Mesendoderm (in vitro differentiated cells): ENCODE measurements around the gene INPPL1.

ENCODE experiments used
- DNase-seq: peaks from one replicate; pipeline ENCODE4 v3.0.0; 2013
- H2AK5ac ChIP-seq: 2 replicates; pipeline ENCODE4 v1.6.1; 2013; ENCODE audit warnings: low read length, inconsistent platforms
- H2BK120ac ChIP-seq: 2 replicates; pipeline ENCODE4 v1.6.1; 2013; ENCODE audit warnings: low read depth, mild to moderate bottlenecking, low read length, moderate library complexity, mixed read lengths
- H2BK15ac ChIP-seq: replicated peaks from 2 replicates; pipeline ENCODE4 v1.6.1; 2013; ENCODE audit warnings: low read depth, mild to moderate bottlenecking, moderate library complexity
- H2BK5ac ChIP-seq: 2 replicates; pipeline ENCODE4 v1.6.1; 2013; ENCODE audit warnings: low read length, inconsistent platforms
- H3K18ac ChIP-seq: 2 replicates; pipeline ENCODE4 v1.6.1; 2013; ENCODE audit warnings: mild to moderate bottlenecking, low read length, mixed read lengths
- H3K23ac ChIP-seq: one replicate; pipeline ENCODE4 v1.6.1; 2013; ENCODE audit warnings: low read length
- H3K27ac ChIP-seq: 2 replicates; pipeline ENCODE4 v1.5.1; 2013; ENCODE audit warnings: low read depth, mild to moderate bottlenecking, inconsistent platforms, low read length, moderate library complexity
- H3K27me3 ChIP-seq: 2 replicates; pipeline ENCODE4 v1.6.1; 2013; ENCODE audit warnings: low read length, control low read depth, mild to moderate bottlenecking, inconsistent platforms; ENCODE audit not compliant: insufficient read depth, poor library complexity
- H3K36me3 ChIP-seq: 2 replicates; pipeline ENCODE4 v1.6.1; 2013; ENCODE audit warnings: low read length, inconsistent platforms; ENCODE audit not compliant: control insufficient read depth, insufficient read depth
- H3K4ac ChIP-seq: one replicate; pipeline ENCODE4 v1.6.1; 2013; ENCODE audit warnings: low read depth, mild to moderate bottlenecking, low read length, moderate library complexity
- H3K4me1 ChIP-seq: 2 replicates; pipeline ENCODE4 v1.6.1; 2013; ENCODE audit warnings: low read depth, low read length, inconsistent platforms; ENCODE audit not compliant: control insufficient read depth
- H3K4me2 ChIP-seq: 2 replicates; pipeline ENCODE4 v1.6.1; 2013; ENCODE audit warnings: low read length
- H3K4me3 ChIP-seq: 2 replicates; pipeline ENCODE4 v1.5.1; 2013; ENCODE audit warnings: mild to moderate bottlenecking, low read length
- H3K56ac ChIP-seq: one replicate; pipeline ENCODE4 v1.6.1; 2013; ENCODE audit warnings: low read length
- H3K79me1 ChIP-seq: 2 replicates; pipeline ENCODE4 v1.6.1; 2013; ENCODE audit warnings: low read length, inconsistent platforms
- H3K79me2 ChIP-seq: 2 replicates; pipeline ENCODE4 v1.6.1; 2013; ENCODE audit warnings: mild to moderate bottlenecking, low read length; ENCODE audit not compliant: control insufficient read depth, insufficient read depth
- H3K9ac ChIP-seq: 2 replicates; pipeline ENCODE4 v1.6.1; 2013; ENCODE audit warnings: low read length, inconsistent platforms
- H4K5ac ChIP-seq: one replicate; pipeline ENCODE4 v1.6.1; 2013; ENCODE audit warnings: low read length
- H4K8ac ChIP-seq: one replicate; pipeline ENCODE4 v1.6.1; 2013; ENCODE audit warnings: low read depth, mild to moderate bottlenecking, control low read depth, low read length, moderate library complexity
- WGBS: extraction: QIAGEN DNeasy Blood & Tissue Kit; methylation state at CpG from one replicate; pipeline ENCODE4 v1.1.7; 2013; ENCODE audit warnings: low lambda C conversion rate, missing lambda C conversion rate; ENCODE audit not compliant: insufficient coverage; ENCODE audit errors: extremely low coverage; 5-methylcytosine and 5-hydroxymethylcytosine counted together

Gene INPPL1

GRCh38 chr11:72242141-72242540 is 17.6 kb downstream of the INPPL1 start:
- no peak overlapping the region for H2BK120ac ChIP-seq
- H4K5ac ChIP-seq, result no peak overlapping the region
- no peaks in the 10 kb centered on the region for H3K36me3 ChIP-seq
- no peak overlapping the region for H3K4me2 ChIP-seq
- H2AK5ac ChIP-seq, result no peak overlapping the region
- no peak overlapping the region for H3K4me3 ChIP-seq
- no peak overlapping the region for H4K8ac ChIP-seq
- no peaks in the 10 kb centered on the region for H3K79me2 ChIP-seq
- no peak overlapping the region for H3K27ac ChIP-seq
- peaks cover 12% of the 10 kb centered on the region for H3K4me1 ChIP-seq
- no peak overlapping the region for H3K18ac ChIP-seq
- no CpG with 5 or more reads among the region's 2 CpGs for WGBS
- no peak overlapping the region for H3K56ac ChIP-seq
- DNase-seq, result no peak
- no peaks in the 10 kb centered on the region for H3K79me1 ChIP-seq
- H3K9ac ChIP-seq, result no peak overlapping the region
- no peak overlapping the region for H3K4ac ChIP-seq
- H3K27me3 ChIP-seq, result peaks cover 49% of the 10 kb centered on the region
- H2BK15ac ChIP-seq, result no peak overlapping the region
- no peak overlapping the region for H2BK5ac ChIP-seq
- H3K23ac ChIP-seq, result no peak overlapping the region

GRCh38 chr11:72243173-72244059 is 18.8 kb downstream of the INPPL1 start:
- no peak overlapping the region for H3K4ac ChIP-seq
- no peak overlapping the region for H3K4me3 ChIP-seq
- H2BK120ac ChIP-seq, result no peak overlapping the region
- H3K9ac ChIP-seq, result no peak overlapping the region
- H3K79me1 ChIP-seq, result no peaks in the 10 kb centered on the region
- H4K8ac ChIP-seq, result no peak overlapping the region
- H4K5ac ChIP-seq, result no peak overlapping the region
- no peak overlapping the region for H2BK5ac ChIP-seq
- H3K4me2 ChIP-seq, result peak overlapping the region; percentile 26
- no CpG with 5 or more reads among the region's 58 CpGs for WGBS
- H3K27ac ChIP-seq, result no peak overlapping the region
- peak overlapping the region; percentile 54 for H3K56ac ChIP-seq
- H3K23ac ChIP-seq, result no peak overlapping the region
- no peak for DNase-seq
- no peak overlapping the region for H2AK5ac ChIP-seq
- peaks cover 11% of the 10 kb centered on the region for H3K4me1 ChIP-seq
- peaks cover 50% of the 10 kb centered on the region for H3K27me3 ChIP-seq
- H3K18ac ChIP-seq, result peak overlapping the region; percentile 10
- no peaks in the 10 kb centered on the region for H3K36me3 ChIP-seq
- H2BK15ac ChIP-seq, result no peak overlapping the region
- H3K79me2 ChIP-seq, result no peaks in the 10 kb centered on the region

- peak within 1 kb of the TSS; percentile 65 for H3K56ac ChIP-seq
- peak within 1 kb of the TSS; percentile 53 for H3K4me3 ChIP-seq
- H2BK120ac ChIP-seq, result no peak within 1 kb of the TSS
- no peak for DNase-seq
- H3K79me2 ChIP-seq, result no peaks in the 10 kb centered on the region
- no peak within 1 kb of the TSS for H3K4ac ChIP-seq
- peak within 1 kb of the TSS; percentile 91 for H3K4me2 ChIP-seq
- no peak within 1 kb of the TSS for H4K5ac ChIP-seq
- no peaks in the 10 kb centered on the region for H3K79me1 ChIP-seq
- no peak within 1 kb of the TSS for H2AK5ac ChIP-seq
- peaks cover 50% of the 10 kb centered on the region for H3K27me3 ChIP-seq
- H2BK15ac ChIP-seq, result no peak within 1 kb of the TSS
- peak within 1 kb of the TSS; percentile 11 for H3K9ac ChIP-seq
- no peaks in the 10 kb centered on the region for H3K36me3 ChIP-seq
- H3K27ac ChIP-seq, result no peak within 1 kb of the TSS
- H3K4me1 ChIP-seq, result peaks cover 10% of the 10 kb centered on the region
- peak within 1 kb of the TSS; percentile 10 for H3K18ac ChIP-seq
- H4K8ac ChIP-seq, result no peak within 1 kb of the TSS
- H3K23ac ChIP-seq, result no peak within 1 kb of the TSS
- WGBS, result no CpG with 5 or more reads among the region's 37 CpGs
- H2BK5ac ChIP-seq, result no peak within 1 kb of the TSS
Observed at GRCh38 chr11:72244060-72244360, 19.4 kb downstream of the INPPL1 start, which contains the start of gene PHOX2A. Gene PHOX2A (minus strand): TSS chr11:72244176. CDS start chr11:72244004, 172 bp downstream.

GRCh38 chr11:72244361-72245262 is 20.0 kb downstream of the INPPL1 start:
- WGBS, result no CpG with 5 or more reads among the region's 46 CpGs
- peak overlapping the region; percentile 91 for H3K4me2 ChIP-seq

GRCh38 chr11:72245263-72245816 is 20.8 kb downstream of the INPPL1 start:
- Histone ChIP-seq H4K5ac (no peak overlapping the region), H4K8ac (no peak overlapping the region), H3K79me1 (no peaks in the 10 kb centered on the region), H3K27me3 (peaks cover 46% of the 10 kb centered on the region), H2BK15ac (no peak overlapping the region), H3K36me3 (no peaks in the 10 kb centered on the region), H3K4ac (no peak overlapping the region), H2BK120ac (no peak overlapping the region), H3K79me2 (no peaks in the 10 kb centered on the region), H3K56ac (peak overlapping the region; percentile 38), H3K4me3 (no peak overlapping the region), H3K4me1 (peaks cover 7% of the 10 kb centered on the region), H3K9ac (no peak overlapping the region), H3K27ac (no peak overlapping the region), H2BK5ac (no peak overlapping the region), H3K18ac (no peak overlapping the region), H3K23ac (peak overlapping the region; percentile 75), H2AK5ac (no peak overlapping the region), H3K4me2 (peak overlapping the region; percentile 91)
- WGBS, result no CpG with 5 or more reads among the region's 19 CpGs
- no peak for DNase-seq

More at GRCh38 chr11:72244361-72245262, 20.0 kb downstream of the INPPL1 start:
- Histone ChIP-seq H3K4ac (no peak overlapping the region), H3K27ac (no peak overlapping the region), H4K8ac (no peak overlapping the region), H4K5ac (no peak overlapping the region), H3K79me1 (no peaks in the 10 kb centered on the region), H2BK120ac (no peak overlapping the region), H2BK5ac (no peak overlapping the region), H3K27me3 (peaks cover 50% of the 10 kb centered on the region), H3K36me3 (no peaks in the 10 kb centered on the region), H3K4me1 (peaks cover 7% of the 10 kb centered on the region), H3K4me3 (peak overlapping the region; percentile 53), H3K9ac (peak overlapping the region; percentile 11), H2AK5ac (no peak overlapping the region), H3K18ac (no peak overlapping the region), H3K23ac (no peak overlapping the region), H3K56ac (peak overlapping the region; percentile 65), H2BK15ac (no peak overlapping the region), H3K79me2 (no peaks in the 10 kb centered on the region)
- DNase-seq, result peak; percentile 75
